Activated B cell treated with CpG ODN at 0.5 μM for 24 hours (primary cell): ENCODE data around the gene PAK4. TPM values are rescaled to one million over a fixed set of nuclear protein-coding genes. Genes with fewer than 3 reads are reported as not detected.

Source experiments
- ATAC-seq: fragments of 200-7000 bp; cut with Tn5 transposase; one replicate; pipeline ENCODE4 v1.10.0; 2021; ENCODE audit warnings: low read depth, mild to moderate bottlenecking, moderate library complexity
- CTCF ChIA-PET: fragments of 350-600 bp; sonication (Branson Sonifier 250); formaldehyde crosslinking; loops from one replicate; lab custom pipeline; 2021; ENCODE audit warnings: antibody characterized with exemption; lab: Charles Lee
- POLR2A ChIA-PET: fragments of 350-600 bp; sonication (Branson Sonifier 250); formaldehyde crosslinking; loops from one replicate; lab custom pipeline; 2021; ENCODE audit warnings: antibody characterized with exemption; lab: Charles Lee
- DNase-seq: peaks from one replicate; pipeline ENCODE4 v3.0.0; 2022
- H3K27ac Mint-ChIP-seq: one replicate; pipeline ENCODE4 v1.8.0; 2020; ENCODE audit warnings: mixed read lengths
- H3K27me3 Mint-ChIP-seq: one replicate; pipeline ENCODE4 v1.8.0; 2021; ENCODE audit warnings: mixed read lengths
- H3K36me3 Mint-ChIP-seq: one replicate; pipeline ENCODE4 v1.8.0; 2021; ENCODE audit warnings: low read depth, mixed read lengths
- H3K4me1 Mint-ChIP-seq: one replicate; pipeline ENCODE4 v1.8.0; 2021; ENCODE audit warnings: mixed read lengths
- H3K4me3 Mint-ChIP-seq: one replicate; pipeline ENCODE4 v1.8.0; 2020; ENCODE audit warnings: mild to moderate bottlenecking, mixed read lengths
- H3K9me3 Mint-ChIP-seq: one replicate; pipeline ENCODE4 v1.8.0; 2020; ENCODE audit warnings: mixed read lengths
- CTCF ChIP-seq: fragments of 200-600 bp; IDR thresholded peaks from one replicate; pipeline ENCODE4 v1.8.0; 2022; ENCODE audit warnings: antibody characterized with exemption, mild to moderate bottlenecking
- intact Hi-C: fragments of 100-400 bp; cut with micrococcal nuclease; formaldehyde crosslinking; loops from one replicate; pipeline ENCODE4 v1.15.1; 2024
- total RNA-seq: library from RNA; stranded (reverse); gene quantifications from 2 replicates; pipeline ENCODE4 v1.2.3, GENCODE V29; 2022

PAK4 gene
- total RNA-seq, 1 donor from 2014 or later, result 14.2 TPM

GRCh38 chr19:39082745-39083598 is 42.6 kb upstream of the PAK4 start:
- Mint-ChIP-seq H3K4me1 (peaks cover 7% of the 10 kb centered on the region), H3K9me3 (no peaks in the 10 kb centered on the region), H3K4me3 (no peak overlapping the region), H3K27me3 (peaks cover 40% of the 10 kb centered on the region), H3K27ac (no peak overlapping the region), H3K36me3 (no peaks in the 10 kb centered on the region)
- DNase-seq, result no peak
- no peak for TF ChIP-seq CTCF
- intact Hi-C loops, result no loop called here
- no peak for ATAC-seq
- CTCF ChIA-PET, result no interaction called here
- POLR2A ChIA-PET, result no interaction called here

GRCh38 chr19:39083599-39083982 is 42.0 kb upstream of the PAK4 start:
- Mint-ChIP-seq H3K4me3 (no peak overlapping the region), H3K27ac (no peak overlapping the region), H3K27me3 (peaks cover 40% of the 10 kb centered on the region), H3K9me3 (no peaks in the 10 kb centered on the region), H3K36me3 (no peaks in the 10 kb centered on the region), H3K4me1 (peaks cover 7% of the 10 kb centered on the region)
- TF ChIP-seq CTCF, result no peak
- CTCF ChIA-PET, result no interaction called here
- ATAC-seq (no peak), DNase-seq (no peak)
- intact Hi-C loops, result no loop called here
- POLR2A ChIA-PET, result no interaction called here

GRCh38 chr19:39083983-39084731 is 41.4 kb upstream of the PAK4 start, which contains the start of gene ACP7:
Gene ACP7 (plus strand): TSS chr19:39084368. CDS start chr19:39085270, 902 bp downstream.
- intact Hi-C loops, result no loop called here
- ATAC-seq, result no peak
- Mint-ChIP-seq H3K36me3 (no peaks in the 10 kb centered on the region), H3K4me1 (peaks cover 7% of the 10 kb centered on the region), H3K27ac (no peak within 1 kb of the TSS), H3K27me3 (peaks cover 40% of the 10 kb centered on the region), H3K9me3 (no peaks in the 10 kb centered on the region), H3K4me3 (no peak within 1 kb of the TSS)
- POLR2A ChIA-PET, result no interaction called here
- TF ChIP-seq CTCF, result no peak
- CTCF ChIA-PET, result no interaction called here
- no peak for DNase-seq

- Mint-ChIP-seq H3K4me1 (peaks cover 7% of the 10 kb centered on the region), H3K27ac (no peak overlapping the region), H3K27me3 (peaks cover 40% of the 10 kb centered on the region), H3K4me3 (no peak overlapping the region), H3K36me3 (no peaks in the 10 kb centered on the region), H3K9me3 (no peaks in the 10 kb centered on the region)
- no peak for DNase-seq
- CTCF ChIA-PET, result no interaction called here
- no peak for ATAC-seq
- intact Hi-C loops, result no loop called here
- TF ChIP-seq CTCF, result no peak
- POLR2A ChIA-PET, result no interaction called here
Observed at GRCh38 chr19:39084732-39085080, 40.9 kb upstream of the PAK4 start.

GRCh38 chr19:39085392-39085791 is 40.2 kb upstream of the PAK4 start:
- Mint-ChIP-seq H3K4me3 (no peak overlapping the region), H3K27ac (no peak overlapping the region), H3K27me3 (peaks cover 38% of the 10 kb centered on the region)

More at GRCh38 chr19:39085392-39085791, 40.2 kb upstream of the PAK4 start:
- Mint-ChIP-seq H3K9me3 (no peaks in the 10 kb centered on the region), H3K36me3 (no peaks in the 10 kb centered on the region), H3K4me1 (peaks cover 7% of the 10 kb centered on the region)
- POLR2A ChIA-PET, result no interaction called here
- ATAC-seq (no peak), DNase-seq (no peak)
- CTCF ChIA-PET, result no interaction called here
- TF ChIP-seq CTCF, result no peak
- intact Hi-C loops, result no loop called here
